ENCODE data around the gene TPTE2.

The TPTE2 gene

GRCh38 chr13:19587635-19588300, 26.4 kb upstream of the TPTE2 start:
- TF ChIP-seq CREB1 (IDR thresholded peaks at IDR 0.05; ENCODE audit: low read depth) (no peak), RAD21 (IDR thresholded peaks at IDR 0.05; ENCODE audit: low read depth) (peak; percentile 75), EGR1 (IDR thresholded peaks at IDR 0.05) (no peak), NFIC (IDR thresholded peaks at IDR 0.05) (no peak), TAF1 (IDR thresholded peaks at IDR 0.05; ENCODE audit: low read depth) (no peak)

- TF ChIP-seq EGR1 (IDR thresholded peaks at IDR 0.05), result no peak
- no peak for TF ChIP-seq FOXM1 (IDR thresholded peaks at IDR 0.05; ENCODE audit: borderline replicate concordance, low read depth)
- TF ChIP-seq USF1 (IDR thresholded peaks at IDR 0.05), result no peak
- TF ChIP-seq TCF12 (IDR thresholded peaks at IDR 0.05; ENCODE audit: low read depth), result no peak
- TF ChIP-seq CREB1 (IDR thresholded peaks at IDR 0.05; ENCODE audit: low read depth), result no peak
- TF ChIP-seq NFIC (IDR thresholded peaks at IDR 0.05), result no peak
- no peak for TF ChIP-seq TEAD4 (IDR thresholded peaks at IDR 0.05)
These were observed 25.7 kb upstream of the TPTE2 start for GRCh38 chr13:19586904-19587634.

- TF ChIP-seq TEAD4 (IDR thresholded peaks at IDR 0.05) (no peak), RAD21 (IDR thresholded peaks at IDR 0.05; ENCODE audit: low read depth) (no peak), REST (IDR thresholded peaks at IDR 0.05; ENCODE audit: low read depth) (no peak), EGR1 (IDR thresholded peaks at IDR 0.05) (no peak), CEBPB (IDR thresholded peaks at IDR 0.05) (no peak), ZBTB7A (IDR thresholded peaks at IDR 0.05; ENCODE audit: low read depth) (no peak), USF1 (IDR thresholded peaks at IDR 0.05) (no peak), TCF12 (IDR thresholded peaks at IDR 0.05; ENCODE audit: low read depth) (no peak), NFIC (IDR thresholded peaks at IDR 0.05) (no peak), CREB1 (IDR thresholded peaks at IDR 0.05; ENCODE audit: low read depth) (no peak), YY1 (IDR thresholded peaks at IDR 0.05; ENCODE audit: low read depth) (no peak), MAX (IDR thresholded peaks at IDR 0.05) (no peak), FOXM1 (IDR thresholded peaks at IDR 0.05; ENCODE audit: borderline replicate concordance, low read depth) (no peak), EP300 (IDR thresholded peaks at IDR 0.05; ENCODE audit: borderline replicate concordance) (no peak), TAF1 (IDR thresholded peaks at IDR 0.05; ENCODE audit: low read depth) (no peak)
These were observed 20.3 kb upstream of the TPTE2 start for GRCh38 chr13:19581675-19582074.

GRCh38 chr13:19575230-19575629, 13.9 kb upstream of the TPTE2 start:
- TF ChIP-seq MAX (IDR thresholded peaks at IDR 0.05) (no peak), USF1 (IDR thresholded peaks at IDR 0.05) (no peak), TEAD4 (IDR thresholded peaks at IDR 0.05) (no peak), NFIC (IDR thresholded peaks at IDR 0.05) (no peak), FOXM1 (IDR thresholded peaks at IDR 0.05; ENCODE audit: borderline replicate concordance, low read depth) (no peak), RAD21 (IDR thresholded peaks at IDR 0.05; ENCODE audit: low read depth) (no peak), EP300 (IDR thresholded peaks at IDR 0.05; ENCODE audit: borderline replicate concordance) (no peak), TAF1 (IDR thresholded peaks at IDR 0.05; ENCODE audit: low read depth) (no peak), YY1 (IDR thresholded peaks at IDR 0.05; ENCODE audit: low read depth) (no peak), TCF12 (IDR thresholded peaks at IDR 0.05; ENCODE audit: low read depth) (no peak), EGR1 (IDR thresholded peaks at IDR 0.05) (no peak), CREB1 (IDR thresholded peaks at IDR 0.05; ENCODE audit: low read depth) (no peak), REST (IDR thresholded peaks at IDR 0.05; ENCODE audit: low read depth) (no peak), CEBPB (IDR thresholded peaks at IDR 0.05) (no peak), ZBTB7A (IDR thresholded peaks at IDR 0.05; ENCODE audit: low read depth) (no peak)

- TF ChIP-seq MAX (IDR thresholded peaks at IDR 0.05), result no peak
- TF ChIP-seq RAD21 (IDR thresholded peaks at IDR 0.05; ENCODE audit: low read depth), result no peak
- TF ChIP-seq TCF12 (IDR thresholded peaks at IDR 0.05; ENCODE audit: low read depth), result no peak
- no peak for TF ChIP-seq USF1 (IDR thresholded peaks at IDR 0.05)
These were observed 11.9 kb upstream of the TPTE2 start for GRCh38 chr13:19573120-19573716.
